GM18505 (cell line): ENCODE data around the gene CEP112.

Experiments
- ATAC-seq: cut with Tn5 transposase; IDR thresholded peaks from one replicate; pipeline ENCODE4 v1.9.1; 2021; ENCODE audit not compliant: unreplicated experiment
- POLR2A ChIP-seq: IDR thresholded peaks from 4 replicates; pipeline ENCODE4 v1.6.1; 2011; ENCODE audit warnings: borderline replicate concordance; ENCODE audit not compliant: insufficient read depth, insufficient read length; ENCODE audit errors: extremely low read depth

Gene CEP112

DNA sequence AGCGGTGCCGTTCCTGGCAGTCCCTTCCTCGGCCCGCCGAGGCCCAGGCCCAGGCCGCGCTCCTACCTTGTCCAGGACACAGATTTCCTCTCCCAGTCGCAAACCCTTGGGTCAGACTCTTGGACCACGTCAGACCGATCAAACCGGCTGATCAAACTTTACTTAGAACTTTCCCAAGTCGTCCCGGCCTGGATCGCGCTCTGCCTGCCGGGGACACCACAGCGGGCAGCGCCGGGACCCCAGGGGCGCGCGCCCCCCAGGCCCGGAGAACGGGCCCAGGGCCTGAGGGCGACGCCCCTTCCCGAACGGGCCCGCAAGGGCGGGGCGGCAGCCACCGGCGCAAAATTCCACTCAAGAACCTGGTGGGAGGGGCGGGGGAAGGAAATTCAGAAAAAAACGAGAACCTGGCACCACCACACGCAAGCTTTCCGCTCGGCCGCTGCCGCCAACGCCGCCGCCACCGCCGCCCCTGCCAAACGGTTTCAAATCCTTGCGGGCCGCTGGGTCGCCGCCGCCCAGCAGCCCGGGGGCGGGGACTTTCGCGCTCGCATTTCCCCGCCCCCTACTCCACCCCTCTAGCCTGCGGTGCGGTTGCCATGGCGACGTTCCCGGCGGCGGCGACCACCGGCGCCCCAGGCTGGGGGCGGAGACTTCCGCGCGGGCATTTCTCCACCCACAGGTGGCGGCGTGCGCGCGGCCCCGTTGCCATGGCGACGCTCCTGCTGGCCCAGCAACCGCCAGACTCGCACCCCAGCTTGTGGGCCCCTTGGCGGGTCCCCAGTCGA lies at the start of gene CEP112:
Gene CEP112, minus strand, starts transcription at position 541 of the 785 bp plus-strand sequence.
- TF ChIP-seq POLR2A = no peak
- ATAC-seq = peak; percentile 63

DNA sequence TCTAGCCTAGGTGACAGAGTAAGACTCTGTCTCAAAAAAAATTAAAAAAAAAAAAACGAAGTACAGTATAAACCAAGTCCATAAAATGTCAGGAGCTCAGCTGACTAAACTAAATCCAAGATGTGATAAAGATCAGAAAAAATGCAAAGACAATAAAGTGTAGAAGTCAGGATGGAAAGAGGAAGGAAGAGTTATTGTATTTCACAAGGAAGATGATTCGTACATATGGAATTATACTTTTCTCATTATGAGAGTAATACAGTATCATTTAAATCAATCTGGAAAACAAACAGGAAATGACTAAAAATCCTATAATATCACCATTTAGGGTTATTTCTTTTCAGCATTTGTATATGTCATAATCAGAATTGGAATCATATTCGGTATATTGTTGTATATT lies 48.7 kb upstream of the CEP112 start:
- no peak for TF ChIP-seq POLR2A
- no peak for ATAC-seq

DNA sequence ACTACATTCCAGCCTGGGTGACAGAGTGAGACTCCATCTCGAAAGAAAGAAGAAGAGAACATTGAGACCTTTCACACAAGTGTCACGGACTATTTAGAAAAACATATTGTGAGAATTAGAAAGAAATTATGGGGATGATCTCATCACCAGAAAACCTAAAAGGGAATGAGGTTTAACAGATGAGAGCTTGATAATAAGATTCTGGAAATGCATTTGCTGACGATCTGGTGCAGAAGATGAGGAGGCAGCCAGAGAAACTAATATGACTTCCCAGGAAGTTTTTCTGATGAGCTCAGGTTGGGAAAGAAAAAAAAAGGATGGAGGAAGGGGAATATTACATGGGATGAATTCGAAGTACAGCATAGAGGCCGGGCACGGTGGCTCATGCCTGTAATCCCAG lies 48.1 kb upstream of the CEP112 start:
- no peak for TF ChIP-seq POLR2A
- no peak for ATAC-seq

DNA sequence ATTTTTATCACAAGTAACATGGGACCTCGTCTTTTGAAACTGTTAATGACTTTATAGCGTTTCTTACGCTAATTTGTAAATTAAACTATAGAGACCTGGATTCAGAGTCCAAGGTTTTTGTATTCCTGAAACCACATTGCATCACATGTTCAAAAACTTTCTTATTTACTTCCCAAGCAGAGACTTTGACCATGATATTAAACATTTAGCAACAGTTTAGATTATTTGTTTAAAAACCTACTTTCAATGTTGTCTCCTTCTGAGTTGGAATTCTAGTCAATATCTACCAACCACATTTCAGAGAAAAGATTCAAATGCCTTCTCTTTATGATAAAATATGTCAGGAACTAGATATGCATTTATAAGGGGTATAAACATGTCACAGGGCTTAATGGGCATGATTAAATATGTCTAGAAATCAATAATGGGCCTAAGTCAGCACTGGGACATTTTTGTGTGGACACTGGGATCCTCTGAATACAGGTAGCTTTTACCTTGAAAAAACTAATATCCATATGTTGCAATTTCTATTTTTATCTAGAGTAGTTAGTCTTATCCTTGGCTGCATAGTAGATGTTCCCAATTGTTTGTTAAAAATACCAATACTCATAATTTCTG lies 43.6 kb upstream of the CEP112 start:
- no peak for TF ChIP-seq POLR2A
- ATAC-seq = no peak

DNA sequence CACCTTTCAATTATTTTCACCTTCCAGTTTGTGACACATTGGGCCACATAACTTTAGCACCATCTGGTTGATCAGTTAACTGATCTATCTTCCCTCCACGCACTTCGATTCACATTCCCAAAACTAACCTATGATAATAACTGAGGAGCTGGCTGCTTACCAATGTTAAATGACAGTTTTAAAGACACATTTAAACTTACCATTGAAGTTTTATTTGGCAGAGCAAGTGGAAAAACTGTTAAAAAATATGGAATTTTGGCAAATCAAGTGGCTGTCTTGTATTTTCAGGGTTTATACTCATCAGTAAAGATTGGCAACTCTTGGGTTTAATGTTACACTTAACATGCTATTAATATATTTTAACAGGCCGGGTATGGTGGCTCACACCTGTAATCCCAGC lies 42.7 kb upstream of the CEP112 start:
- TF ChIP-seq POLR2A = no peak

DNA sequence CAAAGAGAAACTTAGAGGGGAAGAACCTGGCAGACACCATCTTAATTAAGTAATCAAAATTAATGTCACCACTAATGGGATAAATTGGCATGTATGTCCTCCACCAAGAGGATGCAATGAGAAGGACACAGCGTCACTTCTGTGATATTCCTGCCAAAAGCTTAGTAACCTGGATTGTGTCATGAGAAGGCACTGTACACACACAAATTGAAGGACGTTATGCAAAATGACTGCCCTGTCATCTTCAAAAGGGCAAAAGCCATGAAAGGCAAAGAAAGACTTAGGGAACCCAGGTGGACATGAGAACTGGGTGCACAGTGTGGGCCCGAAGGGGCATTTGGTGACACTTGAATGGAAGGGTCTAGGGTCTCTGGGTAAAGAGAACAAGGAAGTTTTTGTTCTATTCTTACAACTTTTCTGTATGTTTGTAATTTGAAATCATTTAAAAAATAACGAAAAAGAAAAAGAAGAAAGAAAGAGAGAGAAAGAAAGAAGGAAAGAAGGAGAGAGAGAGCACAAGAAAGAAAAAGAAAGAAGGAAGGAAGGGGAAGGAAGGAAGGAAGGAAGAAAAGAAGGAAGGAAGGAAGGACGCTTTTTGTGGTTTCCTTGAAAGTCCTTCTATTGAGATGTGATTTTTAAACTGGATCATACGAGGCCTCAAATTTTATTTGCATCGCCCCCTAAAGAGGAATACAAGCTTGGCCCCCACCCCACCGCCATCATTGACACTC lies 41.3 kb upstream of the CEP112 start:
- TF ChIP-seq POLR2A = no peak
- no peak for ATAC-seq

More for the DNA sequence above, 42.7 kb upstream of the CEP112 start:
- no peak for ATAC-seq

DNA sequence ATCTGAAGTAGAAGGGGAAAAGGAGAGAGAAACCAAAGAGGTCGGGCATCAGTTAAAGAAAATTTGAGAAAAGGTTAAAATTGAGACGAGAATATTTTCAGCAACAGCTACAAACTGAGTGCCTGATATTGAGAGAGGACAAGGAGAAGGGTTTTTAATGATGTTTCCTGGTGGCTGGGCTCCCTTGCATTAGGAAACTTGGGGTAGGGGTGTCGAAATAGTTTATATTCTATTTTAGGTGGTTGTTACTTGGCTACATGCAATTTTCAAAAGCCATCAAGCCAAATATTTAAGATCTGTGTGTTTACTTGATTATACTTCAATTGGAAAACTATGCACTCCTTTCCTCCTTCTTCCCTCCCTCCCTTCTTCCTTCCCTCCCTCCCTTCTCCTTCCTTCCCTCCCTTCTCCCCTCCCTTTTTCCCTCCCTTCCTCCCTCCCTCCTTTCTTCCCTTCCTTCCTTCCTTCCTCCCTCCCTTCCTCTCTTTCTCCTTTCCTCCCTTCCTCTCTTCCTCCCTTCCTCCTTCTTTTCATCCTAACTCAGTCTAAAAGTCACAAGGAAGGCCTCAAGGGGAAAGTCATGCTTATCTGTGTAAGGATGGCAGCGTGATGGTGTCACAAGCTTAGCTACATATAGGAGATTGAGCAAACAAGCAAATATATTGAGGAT lies 39.1 kb upstream of the CEP112 start:
- TF ChIP-seq POLR2A = no peak
- ATAC-seq = no peak

DNA sequence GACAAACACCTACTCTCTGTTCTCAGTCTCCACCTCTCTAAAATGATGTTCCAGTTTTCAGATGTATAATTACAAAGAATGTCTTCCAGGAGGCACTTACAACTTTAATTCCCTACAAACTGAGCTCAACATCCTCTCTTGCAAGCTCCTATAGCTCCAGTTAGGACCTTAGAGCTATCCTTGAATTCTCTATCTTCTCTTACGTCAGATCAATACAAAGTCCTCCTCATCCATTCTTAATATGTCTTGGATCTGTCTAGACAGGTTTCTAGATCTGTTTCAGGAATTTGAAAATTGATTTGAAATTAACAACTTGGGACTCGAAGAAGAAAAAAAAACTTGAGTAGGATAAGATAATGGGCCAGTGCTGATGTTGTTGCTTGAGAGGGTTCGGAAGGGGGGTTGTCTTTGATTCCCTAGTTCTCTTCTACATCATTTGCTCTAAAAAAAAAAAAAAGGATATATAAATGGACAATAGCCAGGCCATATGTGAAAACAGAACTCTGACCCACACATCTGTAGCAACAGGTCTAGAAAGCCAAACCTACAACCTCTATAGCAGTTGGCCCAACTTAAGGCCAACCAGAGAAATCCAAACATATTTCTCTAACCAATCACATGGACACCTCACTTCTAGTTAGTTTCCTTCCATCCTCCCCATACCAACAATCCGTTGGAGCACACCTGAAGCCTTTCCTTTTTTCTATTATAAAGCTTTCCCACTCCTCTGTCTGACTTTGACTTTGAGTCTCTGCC lies 38.0 kb upstream of the CEP112 start:
- ATAC-seq = no peak
- no peak for TF ChIP-seq POLR2A

DNA sequence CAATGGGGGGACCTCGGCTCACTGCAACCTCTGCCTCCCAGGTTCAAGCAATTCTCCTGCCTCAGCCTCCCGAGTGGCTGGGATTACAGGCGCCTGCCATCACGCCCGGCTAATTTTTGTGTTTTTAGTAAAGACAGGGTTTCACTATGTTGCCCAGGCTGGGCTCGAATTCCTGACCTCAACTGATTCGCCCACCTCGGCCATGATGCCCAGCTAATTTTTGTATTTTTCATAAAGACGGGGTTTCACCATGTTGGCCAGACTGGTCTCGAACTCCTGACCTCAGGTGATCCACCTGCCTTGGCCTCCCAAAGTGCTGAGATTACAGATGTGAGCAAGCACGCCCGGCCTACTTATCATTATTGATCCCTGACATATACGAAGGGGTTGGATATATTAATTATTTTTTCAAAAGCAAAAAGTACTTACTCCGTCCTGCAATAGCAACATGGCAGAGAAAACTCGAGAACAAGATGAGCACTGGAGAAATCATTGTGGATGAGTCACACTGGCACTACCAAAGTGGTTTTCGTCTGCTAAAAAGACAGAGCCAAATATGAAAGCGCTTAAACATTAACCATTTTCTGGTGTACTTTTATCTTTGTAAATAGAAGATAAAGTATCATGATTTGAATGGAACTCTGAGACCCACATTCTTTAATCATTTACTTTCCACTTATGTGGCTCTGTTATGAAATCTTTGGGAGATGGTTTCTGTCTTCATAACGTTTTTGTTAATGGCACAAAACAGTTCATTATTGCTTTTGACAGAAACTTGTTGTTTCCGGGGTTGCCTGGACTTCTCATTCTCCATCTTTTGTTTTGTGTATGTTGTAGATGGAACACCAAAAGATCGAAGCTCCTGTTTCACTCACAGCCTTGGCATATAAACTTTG lies 37.2 kb upstream of the CEP112 start, which contains the start of gene APOH:
Gene APOH, minus strand, starts transcription at position 529 of the 896 bp plus-strand sequence. Its CDS starts 36 bp downstream, at position 493.
- no peak for ATAC-seq
- no peak for TF ChIP-seq POLR2A

DNA sequence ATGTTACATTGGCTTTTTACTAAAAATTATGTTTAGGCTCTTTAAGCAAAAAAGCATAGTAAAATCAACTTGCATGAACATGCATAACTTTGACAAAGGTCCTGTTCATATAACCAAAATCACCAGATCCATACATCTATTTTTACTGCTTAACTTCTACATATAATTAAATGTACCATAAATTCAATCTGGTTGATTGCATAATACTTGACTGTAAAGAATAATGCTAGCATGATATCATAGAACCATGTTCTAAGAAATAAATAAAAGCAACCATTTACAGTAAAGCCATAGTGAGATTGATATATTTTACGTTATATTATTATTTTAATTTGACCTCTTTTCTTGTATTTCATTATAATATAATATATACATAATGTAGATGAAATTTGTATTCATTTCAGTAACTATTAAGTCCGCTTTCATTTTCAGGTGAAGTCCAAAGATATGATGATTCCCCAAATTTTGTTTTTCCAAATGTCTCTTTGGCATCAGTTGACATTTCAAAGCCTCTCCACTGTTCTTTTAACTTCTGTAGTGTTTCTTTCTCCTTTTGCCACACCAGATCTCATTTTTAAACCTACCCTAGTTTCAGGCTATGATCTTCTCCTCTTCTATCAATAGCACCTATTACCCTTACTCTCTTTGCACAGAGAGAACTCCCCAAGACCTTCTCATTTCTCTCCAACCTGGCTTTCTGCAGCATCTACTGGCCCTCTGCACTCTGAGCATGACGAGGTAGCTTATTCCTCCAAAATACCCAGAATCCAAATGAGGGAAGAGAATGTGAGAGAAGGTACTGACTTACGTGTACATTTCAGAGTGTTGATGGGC lies 35.5 kb upstream of the CEP112 start:
- no peak for ATAC-seq
- TF ChIP-seq POLR2A = no peak

DNA sequence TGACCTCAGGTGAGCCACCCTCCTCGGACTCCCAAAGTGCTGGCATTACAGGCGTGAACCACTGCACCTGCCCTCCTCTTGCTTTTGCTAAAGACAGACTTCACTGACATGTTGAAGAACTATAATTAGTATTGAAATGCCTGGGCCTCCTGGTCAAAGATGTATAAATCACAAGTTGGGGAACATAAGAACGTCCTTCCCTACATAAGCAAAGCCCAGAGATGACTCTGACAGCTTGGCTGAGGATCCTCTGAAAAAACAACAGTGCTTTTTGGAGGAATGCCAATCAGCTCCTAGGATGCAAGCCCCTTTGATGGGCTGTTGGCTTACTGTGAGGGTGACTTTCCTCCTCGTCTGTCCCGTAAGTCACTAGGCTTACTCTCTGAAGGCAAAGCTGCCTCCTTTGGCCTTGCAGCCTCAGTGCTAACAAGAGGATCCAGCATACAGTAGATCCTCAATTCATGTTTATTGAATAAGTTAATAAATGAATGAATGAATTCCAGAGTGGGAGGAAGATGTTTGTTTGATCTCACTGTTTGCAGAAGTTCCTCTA lies 30.9 kb upstream of the CEP112 start:
- no peak for ATAC-seq
- TF ChIP-seq POLR2A = no peak
